Mesendoderm (in vitro differentiated cells): ENCODE data around the gene RASIP1.
A peak's percentile ranks its signal among the peaks of the same experiment; 100 is the strongest.
"Not testable (repeated sequence)": the region's sequence is repeated elsewhere in the genome, so short reads cannot be mapped to it uniquely, and the experiment has no call there.

ENCODE experiments used
- DNase-seq: peaks from one replicate; pipeline ENCODE4 v3.0.0; 2013
- H2AK5ac ChIP-seq: 2 replicates; pipeline ENCODE4 v1.6.1; 2013; ENCODE audit warnings: low read length, inconsistent platforms
- H2BK120ac ChIP-seq: 2 replicates; pipeline ENCODE4 v1.6.1; 2013; ENCODE audit warnings: low read depth, mild to moderate bottlenecking, low read length, moderate library complexity, mixed read lengths
- H2BK15ac ChIP-seq: replicated peaks from 2 replicates; pipeline ENCODE4 v1.6.1; 2013; ENCODE audit warnings: low read depth, mild to moderate bottlenecking, moderate library complexity
- H2BK5ac ChIP-seq: 2 replicates; pipeline ENCODE4 v1.6.1; 2013; ENCODE audit warnings: low read length, inconsistent platforms
- H3K18ac ChIP-seq: 2 replicates; pipeline ENCODE4 v1.6.1; 2013; ENCODE audit warnings: mild to moderate bottlenecking, low read length, mixed read lengths
- H3K23ac ChIP-seq: one replicate; pipeline ENCODE4 v1.6.1; 2013; ENCODE audit warnings: low read length
- H3K27ac ChIP-seq: 2 replicates; pipeline ENCODE4 v1.5.1; 2013; ENCODE audit warnings: low read depth, mild to moderate bottlenecking, inconsistent platforms, low read length, moderate library complexity
- H3K27me3 ChIP-seq: 2 replicates; pipeline ENCODE4 v1.6.1; 2013; ENCODE audit warnings: low read length, control low read depth, mild to moderate bottlenecking, inconsistent platforms; ENCODE audit not compliant: insufficient read depth, poor library complexity
- H3K36me3 ChIP-seq: 2 replicates; pipeline ENCODE4 v1.6.1; 2013; ENCODE audit warnings: low read length, inconsistent platforms; ENCODE audit not compliant: control insufficient read depth, insufficient read depth
- H3K4ac ChIP-seq: one replicate; pipeline ENCODE4 v1.6.1; 2013; ENCODE audit warnings: low read depth, mild to moderate bottlenecking, low read length, moderate library complexity
- H3K4me1 ChIP-seq: 2 replicates; pipeline ENCODE4 v1.6.1; 2013; ENCODE audit warnings: low read depth, low read length, inconsistent platforms; ENCODE audit not compliant: control insufficient read depth
- H3K4me2 ChIP-seq: 2 replicates; pipeline ENCODE4 v1.6.1; 2013; ENCODE audit warnings: low read length
- H3K4me3 ChIP-seq: 2 replicates; pipeline ENCODE4 v1.5.1; 2013; ENCODE audit warnings: mild to moderate bottlenecking, low read length
- H3K56ac ChIP-seq: one replicate; pipeline ENCODE4 v1.6.1; 2013; ENCODE audit warnings: low read length
- H3K79me1 ChIP-seq: 2 replicates; pipeline ENCODE4 v1.6.1; 2013; ENCODE audit warnings: low read length, inconsistent platforms
- H3K79me2 ChIP-seq: 2 replicates; pipeline ENCODE4 v1.6.1; 2013; ENCODE audit warnings: mild to moderate bottlenecking, low read length; ENCODE audit not compliant: control insufficient read depth, insufficient read depth
- H3K9ac ChIP-seq: 2 replicates; pipeline ENCODE4 v1.6.1; 2013; ENCODE audit warnings: low read length, inconsistent platforms
- H4K5ac ChIP-seq: one replicate; pipeline ENCODE4 v1.6.1; 2013; ENCODE audit warnings: low read length
- H4K8ac ChIP-seq: one replicate; pipeline ENCODE4 v1.6.1; 2013; ENCODE audit warnings: low read depth, mild to moderate bottlenecking, control low read depth, low read length, moderate library complexity
- WGBS: extraction: QIAGEN DNeasy Blood & Tissue Kit; methylation state at CpG from one replicate; pipeline ENCODE4 v1.1.7; 2013; ENCODE audit warnings: low lambda C conversion rate, missing lambda C conversion rate; ENCODE audit not compliant: insufficient coverage; ENCODE audit errors: extremely low coverage; 5-methylcytosine and 5-hydroxymethylcytosine counted together

The RASIP1 gene

DNA sequence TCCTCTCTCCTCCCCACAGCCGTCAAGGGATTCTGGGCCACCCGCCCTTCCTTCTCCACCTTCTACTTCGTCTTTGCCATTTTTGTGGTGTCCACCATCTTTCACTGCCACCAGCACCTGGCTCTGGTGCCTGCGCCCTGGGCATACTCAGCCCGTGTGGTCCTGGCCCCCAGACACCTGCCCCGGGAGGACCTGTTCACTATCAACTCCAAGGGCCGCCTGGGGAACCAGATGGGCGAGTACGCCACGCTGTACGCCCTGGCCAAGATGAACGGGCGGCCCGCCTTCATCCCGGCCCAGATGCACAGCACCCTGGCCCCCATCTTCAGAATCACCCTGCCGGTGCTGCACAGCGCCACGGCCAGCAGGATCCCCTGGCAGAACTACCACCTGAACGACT is 60.4 kb downstream of the RASIP1 start:
- H3K79me1 ChIP-seq, H4K5ac ChIP-seq, H4K8ac ChIP-seq, H2BK15ac ChIP-seq, H2BK5ac ChIP-seq, DNase-seq, H3K36me3 ChIP-seq, H3K79me2 ChIP-seq, H3K27ac ChIP-seq, H2BK120ac ChIP-seq, H3K9ac ChIP-seq, H3K4ac ChIP-seq, H3K4me1 ChIP-seq, H2AK5ac ChIP-seq, H3K4me3 ChIP-seq, H3K23ac ChIP-seq, H3K27me3 ChIP-seq, H3K4me2 ChIP-seq, H3K18ac ChIP-seq, H3K56ac ChIP-seq: not testable (repeated sequence)
- WGBS: no CpG with 5 or more reads among the region's 19 CpGs

DNA sequence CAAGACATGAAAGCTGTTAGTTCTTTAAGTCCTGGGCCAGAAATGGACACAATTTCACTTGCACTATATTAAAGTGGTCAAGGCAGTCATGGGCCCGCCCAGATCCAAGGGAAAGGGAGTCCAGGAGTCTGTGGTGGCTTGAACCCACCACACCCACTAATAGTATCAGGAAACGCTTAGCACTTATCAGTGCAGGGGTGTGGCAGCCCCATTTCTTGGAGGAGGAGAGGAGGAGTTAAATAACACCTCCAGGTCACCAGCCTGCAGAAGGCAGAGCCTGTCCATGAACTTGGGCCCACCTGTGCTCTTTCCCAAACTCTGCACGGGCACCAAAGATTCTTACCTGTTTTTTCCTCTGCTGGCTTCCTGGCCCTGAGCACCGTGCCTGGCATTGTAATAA is 62.2 kb downstream of the RASIP1 start:
- no CpG with 5 or more reads among the region's 4 CpGs for WGBS
- H3K27ac ChIP-seq: no peak overlapping the region
- H2BK15ac ChIP-seq: no peak overlapping the region
- DNase-seq: no peak
- no peak overlapping the region for H2AK5ac ChIP-seq
- no peak overlapping the region for H3K4ac ChIP-seq
- no peak overlapping the region for H4K8ac ChIP-seq
- no peak overlapping the region for H2BK120ac ChIP-seq
- H3K79me2 ChIP-seq: no peaks in the 10 kb centered on the region
- H3K18ac ChIP-seq: no peak overlapping the region
- H3K4me3 ChIP-seq: no peak overlapping the region
- H3K4me2 ChIP-seq: no peak overlapping the region
- H4K5ac ChIP-seq: no peak overlapping the region
- no peak overlapping the region for H3K9ac ChIP-seq
- H3K56ac ChIP-seq: no peak overlapping the region
- H3K79me1 ChIP-seq: no peaks in the 10 kb centered on the region
- no peaks in the 10 kb centered on the region for H3K36me3 ChIP-seq
- no peak overlapping the region for H3K23ac ChIP-seq
- no peaks in the 10 kb centered on the region for H3K4me1 ChIP-seq
- no peak overlapping the region for H2BK5ac ChIP-seq
- no peaks in the 10 kb centered on the region for H3K27me3 ChIP-seq

DNA sequence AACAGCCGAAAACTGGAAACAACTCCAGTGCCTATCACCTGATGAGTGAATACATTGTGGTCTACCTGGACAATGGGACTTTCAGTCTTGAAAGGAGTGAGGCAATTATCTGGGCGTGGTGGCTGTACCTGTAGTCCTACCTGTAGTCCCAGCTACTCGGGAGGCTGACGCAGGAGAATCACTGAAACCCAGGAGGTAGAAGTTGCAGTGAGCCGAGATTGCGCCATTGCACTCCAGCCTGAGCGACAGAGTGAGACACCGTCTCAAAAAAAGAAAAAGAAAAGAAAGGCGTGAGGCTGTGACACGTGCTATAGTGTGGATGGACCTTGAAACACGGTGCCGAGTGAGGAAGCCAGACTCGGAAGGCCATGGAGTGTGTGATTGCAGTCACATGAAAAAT is 63.5 kb downstream of the RASIP1 start:
- no CpG with 5 or more reads among the region's 13 CpGs for WGBS
- Histone ChIP-seq H3K27me3 (no peaks in the 10 kb centered on the region), H3K56ac (no peak overlapping the region), H3K23ac (no peak overlapping the region), H3K4ac (no peak overlapping the region), H2BK15ac (no peak overlapping the region), H3K4me3 (no peak overlapping the region), H3K4me1 (no peaks in the 10 kb centered on the region), H2BK120ac (no peak overlapping the region), H3K27ac (no peak overlapping the region), H4K8ac (no peak overlapping the region), H3K36me3 (no peaks in the 10 kb centered on the region), H2BK5ac (no peak overlapping the region), H4K5ac (no peak overlapping the region), H3K79me2 (no peaks in the 10 kb centered on the region), H2AK5ac (no peak overlapping the region), H3K4me2 (no peak overlapping the region), H3K9ac (no peak overlapping the region), H3K79me1 (no peaks in the 10 kb centered on the region), H3K18ac (no peak overlapping the region)
- DNase-seq: no peak

DNA sequence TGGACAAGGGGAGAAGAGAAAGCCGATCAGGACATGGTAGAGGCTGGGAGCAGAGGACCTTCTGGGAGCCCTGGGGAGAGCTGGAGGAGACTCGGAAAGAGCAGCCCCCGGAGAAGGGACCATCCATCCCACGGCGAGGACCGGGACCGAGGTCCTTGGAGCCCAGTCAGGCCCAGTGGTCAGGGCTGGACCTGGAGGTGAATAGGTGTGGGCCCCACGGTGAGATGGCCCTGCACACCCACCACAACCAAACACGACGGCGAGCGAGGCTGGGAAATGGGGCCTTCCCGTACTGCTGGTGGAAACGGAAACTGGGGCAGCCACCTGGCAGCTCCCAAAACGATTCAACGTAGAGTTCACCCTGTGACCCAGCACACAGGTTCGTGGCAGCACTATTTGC is 63.9 kb downstream of the RASIP1 start:
- Histone ChIP-seq H4K5ac (no peak overlapping the region), H3K79me1 (no peaks in the 10 kb centered on the region)

DNA sequence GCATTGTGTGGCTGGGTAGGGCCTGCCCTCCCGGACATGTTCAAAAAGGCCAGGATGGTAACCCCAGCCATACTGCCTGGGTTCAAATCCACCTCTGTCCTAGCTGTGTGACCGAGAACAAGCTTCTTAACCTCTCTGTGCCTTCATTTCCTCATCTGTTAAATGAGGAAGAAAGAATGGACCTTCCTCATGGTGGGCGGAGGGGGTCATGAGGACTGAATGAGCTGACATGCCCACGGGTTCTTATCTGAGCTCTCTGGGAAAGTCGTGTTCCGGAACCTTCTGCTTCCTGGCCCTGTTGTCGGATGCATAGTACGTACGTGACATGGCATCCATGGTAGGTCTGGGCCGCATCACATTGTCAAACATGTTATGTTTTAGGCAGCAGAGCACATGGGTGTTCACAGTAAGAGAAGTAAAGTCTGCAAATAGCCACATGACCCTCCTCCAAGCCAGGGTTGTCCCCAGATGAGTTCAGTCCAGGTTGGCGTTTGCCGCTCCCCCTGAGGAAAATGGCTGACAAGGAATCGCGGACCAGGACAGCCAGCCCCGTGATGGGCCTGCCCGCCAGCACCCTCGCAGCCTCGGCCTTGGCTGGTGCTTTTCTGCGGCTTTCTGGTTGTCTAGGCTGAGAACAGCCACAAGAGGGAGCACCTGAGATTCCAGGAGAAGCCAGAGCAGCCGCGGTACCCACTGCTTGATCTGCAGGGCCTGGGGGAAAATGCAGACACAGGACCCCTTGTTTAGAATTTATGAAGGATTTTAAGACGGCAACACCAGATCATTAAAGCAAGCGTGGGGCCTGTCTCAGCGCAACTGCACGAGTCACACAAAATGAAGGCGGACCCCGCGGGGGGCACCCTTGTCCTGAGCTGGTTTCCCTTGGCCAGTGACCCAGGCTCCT is 65.2 kb downstream of the RASIP1 start:
- Histone ChIP-seq H3K27me3 (no peaks in the 10 kb centered on the region), H3K4me1 (no peaks in the 10 kb centered on the region), H3K79me1 (no peaks in the 10 kb centered on the region), H2BK120ac (no peak overlapping the region), H3K79me2 (no peaks in the 10 kb centered on the region), H2AK5ac (no peak overlapping the region), H3K18ac (no peak overlapping the region), H3K4ac (no peak overlapping the region), H2BK15ac (no peak overlapping the region), H4K5ac (no peak overlapping the region), H3K9ac (no peak overlapping the region), H3K23ac (no peak overlapping the region), H3K4me2 (no peak overlapping the region), H3K56ac (peak overlapping the region; percentile 37), H3K27ac (no peak overlapping the region), H4K8ac (no peak overlapping the region), H3K36me3 (no peaks in the 10 kb centered on the region), H3K4me3 (no peak overlapping the region), H2BK5ac (no peak overlapping the region)
- DNase-seq: peak; percentile 92
- no CpG with 5 or more reads among the region's 28 CpGs for WGBS

More for the DNA sequence above, 63.9 kb downstream of the RASIP1 start:
- Histone ChIP-seq H3K56ac (no peak overlapping the region), H3K36me3 (no peaks in the 10 kb centered on the region), H3K4me2 (no peak overlapping the region), H2BK15ac (no peak overlapping the region), H3K4me3 (no peak overlapping the region), H2BK120ac (no peak overlapping the region), H3K27me3 (no peaks in the 10 kb centered on the region), H3K4ac (no peak overlapping the region), H2BK5ac (no peak overlapping the region), H3K23ac (no peak overlapping the region), H3K9ac (no peak overlapping the region), H2AK5ac (no peak overlapping the region), H4K8ac (no peak overlapping the region), H3K18ac (no peak overlapping the region), H3K79me2 (no peaks in the 10 kb centered on the region), H3K27ac (no peak overlapping the region), H3K4me1 (no peaks in the 10 kb centered on the region)
- DNase-seq: no peak
- no CpG with 5 or more reads among the region's 17 CpGs for WGBS
